SU-DHL-6 (cell line): ENCODE data around the gene RXFP2.

ENCODE experiments used
- EZH2phosphoT487 ChIP-seq: fragments of 200-600 bp; sonication (generic), shearing (Covaris generic); conservative IDR thresholded peaks from 2 replicates; pipeline ENCODE4 v1.6.1; 2018; ENCODE audit warnings: mild to moderate bottlenecking, antibody characterized with exemption, low read length, moderate library complexity, mixed read lengths
- TF ChIP-seq, protein P1 (sequence below): fragments of 200-600 bp; sonication (generic); IDR thresholded peaks from one replicate; pipeline ENCODE4 v1.5.1; 2017; ENCODE audit warnings: antibody characterized with exemption, mild to moderate bottlenecking, low read length, moderate library complexity; ENCODE audit not compliant: insufficient read depth, poor library complexity, severe bottlenecking

DNA sequence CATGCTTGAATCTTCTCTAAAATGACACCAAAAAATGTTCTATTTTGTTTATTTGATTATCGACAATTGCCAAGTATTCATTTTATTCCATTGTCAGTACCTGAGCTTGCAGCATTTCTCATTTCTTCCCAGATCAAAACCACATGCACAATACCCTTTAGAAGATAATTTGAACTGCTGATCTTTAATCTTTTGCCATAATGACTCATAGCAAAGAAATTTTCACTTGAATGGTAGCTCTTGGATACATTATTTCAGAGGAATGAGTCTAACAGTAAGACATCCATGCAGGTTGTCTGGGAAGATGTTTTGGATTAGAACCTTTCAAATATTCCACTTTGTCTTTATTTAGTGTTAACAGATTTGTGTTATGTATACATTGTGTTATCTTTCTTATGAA, 42.0 kb upstream of the RXFP2 start:
- no peak for TF ChIP-seq EZH2phosphoT487
- TF ChIP-seq, protein P1, sequence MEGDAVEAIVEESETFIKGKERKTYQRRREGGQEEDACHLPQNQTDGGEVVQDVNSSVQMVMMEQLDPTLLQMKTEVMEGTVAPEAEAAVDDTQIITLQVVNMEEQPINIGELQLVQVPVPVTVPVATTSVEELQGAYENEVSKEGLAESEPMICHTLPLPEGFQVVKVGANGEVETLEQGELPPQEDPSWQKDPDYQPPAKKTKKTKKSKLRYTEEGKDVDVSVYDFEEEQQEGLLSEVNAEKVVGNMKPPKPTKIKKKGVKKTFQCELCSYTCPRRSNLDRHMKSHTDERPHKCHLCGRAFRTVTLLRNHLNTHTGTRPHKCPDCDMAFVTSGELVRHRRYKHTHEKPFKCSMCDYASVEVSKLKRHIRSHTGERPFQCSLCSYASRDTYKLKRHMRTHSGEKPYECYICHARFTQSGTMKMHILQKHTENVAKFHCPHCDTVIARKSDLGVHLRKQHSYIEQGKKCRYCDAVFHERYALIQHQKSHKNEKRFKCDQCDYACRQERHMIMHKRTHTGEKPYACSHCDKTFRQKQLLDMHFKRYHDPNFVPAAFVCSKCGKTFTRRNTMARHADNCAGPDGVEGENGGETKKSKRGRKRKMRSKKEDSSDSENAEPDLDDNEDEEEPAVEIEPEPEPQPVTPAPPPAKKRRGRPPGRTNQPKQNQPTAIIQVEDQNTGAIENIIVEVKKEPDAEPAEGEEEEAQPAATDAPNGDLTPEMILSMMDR = no peak
